NCI-H2196 treated with DMSO at 0.1 percent for 48 hours (cell line): ENCODE measurements around the gene SYT17.

Source experiments
- DNase-seq: peaks from one replicate; lab custom pipeline; 2025; ENCODE audit not compliant: unreplicated experiment; lab: John Stamatoyannopoulos, UW

SYT17 gene

GRCh38 chr16:19291475-19291874 is 123.4 kb downstream of the SYT17 start:
- no peak for DNase-seq

GRCh38 chr16:19292186-19292585 is 124.1 kb downstream of the SYT17 start:
- no peak for DNase-seq

DNA sequence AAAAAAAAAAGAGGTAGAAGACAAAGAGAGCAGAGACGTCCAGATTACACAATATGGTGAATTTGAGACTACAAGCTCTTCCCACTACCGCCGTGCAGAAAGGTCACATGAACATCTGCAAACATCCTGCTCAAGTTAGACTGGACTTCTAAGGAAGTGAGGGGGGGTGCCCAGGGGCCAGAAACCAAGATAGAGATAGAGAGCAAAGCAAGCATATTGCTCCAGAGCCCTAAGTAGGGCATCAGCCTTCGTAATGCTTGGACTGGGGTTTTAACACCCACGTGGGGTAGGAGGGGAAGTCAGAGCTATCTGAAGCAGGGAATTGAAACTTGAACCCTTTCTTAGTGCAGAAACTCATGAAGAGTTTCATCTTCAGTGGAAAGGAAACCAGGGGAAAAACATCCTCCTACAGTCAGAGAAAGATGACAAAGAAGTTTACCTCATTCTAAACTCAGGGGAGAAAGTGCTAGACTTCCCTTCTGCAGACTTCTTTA is 126.2 kb downstream of the SYT17 start:
- DNase-seq, result no peak

- no peak for DNase-seq
Observed at GRCh38 chr16:19295393-19295792, 127.4 kb downstream of the SYT17 start.

- no peak for DNase-seq
Observed at GRCh38 chr16:19297454-19297853, 129.4 kb downstream of the SYT17 start.

GRCh38 chr16:19299565-19299964 is 131.5 kb downstream of the SYT17 start:
- no peak for DNase-seq

DNA sequence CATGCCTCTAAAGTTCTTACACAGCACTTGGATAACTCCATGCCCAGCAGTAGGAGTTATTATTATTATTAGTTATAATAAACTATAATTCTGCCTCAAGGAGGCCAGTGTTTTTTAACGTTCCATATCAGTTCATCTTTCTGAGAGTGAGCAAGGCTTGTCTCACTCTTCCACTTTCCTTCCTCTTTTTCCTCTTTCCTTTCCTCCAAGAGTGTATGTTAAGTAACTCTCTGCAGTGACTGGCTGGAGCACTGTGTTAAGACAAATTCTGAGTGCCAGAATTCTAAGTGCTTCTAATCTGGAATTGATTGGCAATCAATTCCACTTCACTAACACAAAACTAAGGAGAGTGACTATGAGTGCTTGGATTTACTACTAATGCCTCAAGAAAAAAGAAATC is 133.9 kb downstream of the SYT17 start:
- no peak for DNase-seq

DNA sequence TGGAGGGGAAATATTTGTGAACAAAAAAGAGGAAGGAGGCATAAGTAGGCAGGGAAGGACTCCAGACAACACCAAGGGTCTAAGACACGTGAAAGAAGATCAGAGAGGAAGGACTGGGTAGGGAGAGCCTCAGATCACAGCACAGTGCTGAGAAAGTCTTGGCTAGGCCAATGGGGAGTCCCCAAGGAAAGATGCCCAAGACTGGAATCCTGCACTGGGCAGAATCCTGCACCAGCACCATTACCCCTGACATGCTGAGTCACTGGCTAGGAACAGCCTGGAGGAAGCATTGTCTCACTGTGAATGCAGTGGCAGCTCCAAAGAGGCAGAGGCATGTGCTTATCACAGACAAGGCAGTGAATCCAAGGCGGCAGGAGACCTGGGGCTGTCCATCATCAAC is 136.7 kb downstream of the SYT17 start:
- DNase-seq, result no peak

- no peak for DNase-seq
Observed at GRCh38 chr16:19305443-19305842, 137.4 kb downstream of the SYT17 start.

GRCh38 chr16:19307587-19308241 is 139.7 kb downstream of the SYT17 start:
- DNase-seq, result no peak

GRCh38 chr16:19308392-19308791 is 140.4 kb downstream of the SYT17 start:
- no peak for DNase-seq

- DNase-seq, result no peak
Observed at GRCh38 chr16:19309178-19309577, 141.1 kb downstream of the SYT17 start.

DNA sequence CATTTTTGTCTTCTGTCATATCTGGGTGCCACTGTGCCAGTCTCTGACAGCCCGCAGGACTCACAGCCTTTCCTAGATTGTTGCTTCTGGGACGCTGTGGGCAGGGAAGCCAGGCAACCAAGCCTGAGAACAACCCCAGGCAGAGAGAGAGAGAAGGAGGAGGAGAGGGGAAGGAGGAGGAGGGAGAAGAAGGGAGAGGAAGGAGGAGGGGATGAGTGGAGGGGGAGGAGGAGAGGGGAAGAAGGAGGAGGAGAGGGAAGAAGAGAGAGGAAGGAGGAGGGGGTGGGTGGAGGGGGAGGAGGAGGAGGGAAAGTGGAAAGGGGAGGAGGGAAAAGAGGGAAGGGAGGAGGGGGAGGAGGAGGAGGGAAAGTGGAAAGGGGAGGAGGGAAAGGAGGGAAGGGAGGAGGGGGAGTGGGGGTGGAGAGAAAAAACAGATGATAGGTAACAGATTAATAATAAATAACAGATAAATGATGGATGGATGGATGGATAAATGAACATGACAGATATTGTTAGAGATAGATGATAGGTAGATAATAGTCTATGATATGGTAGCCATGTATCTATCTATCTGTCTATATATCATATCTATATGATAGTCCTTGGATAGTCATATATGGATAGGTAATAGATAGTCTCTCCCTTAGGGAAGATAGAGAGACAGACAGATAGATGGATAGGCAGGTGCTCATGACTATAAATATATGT is 146.8 kb downstream of the SYT17 start:
- DNase-seq, result no peak

DNA sequence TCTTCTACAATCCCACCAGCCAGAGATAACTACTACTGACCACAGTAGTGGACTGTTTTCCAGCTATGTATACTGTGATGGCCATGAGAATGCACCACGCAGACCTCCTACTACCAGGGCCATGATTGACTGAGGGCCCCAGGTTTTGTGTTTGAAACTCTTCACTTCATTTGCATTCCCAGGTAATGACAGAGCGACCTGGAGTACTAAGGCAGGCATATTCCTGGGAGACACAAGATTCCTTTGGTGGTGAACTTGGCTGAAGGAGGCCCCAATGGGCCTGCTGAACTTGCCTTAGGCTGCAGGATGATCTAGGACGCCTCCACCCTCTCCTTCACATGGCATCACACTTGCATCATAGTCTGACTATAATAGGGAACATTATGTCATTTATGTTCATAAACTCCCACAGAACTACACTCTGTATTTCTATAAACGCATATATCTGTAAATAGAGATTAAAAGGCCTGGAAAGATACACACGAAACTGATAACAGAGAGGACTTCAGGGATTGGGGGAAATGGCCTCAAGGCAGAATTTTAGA is 147.9 kb downstream of the SYT17 start:
- DNase-seq, result no peak

- no peak for DNase-seq
Observed at GRCh38 chr16:19316846-19317245, 148.8 kb downstream of the SYT17 start.
